GM12878 (cell line): Measurements from ENCODE around the gene RMP24.

Source experiments
- ATAC-seq: fragments of 200-7000 bp; cut with Tn5 transposase; 3 replicates; pipeline ENCODE4 v1.9.1; 2020; ENCODE audit warnings: mild to moderate bottlenecking, moderate library complexity
- BruUV-seq: library from RNA; stranded (reverse); fragments of 400-500 nt; replicated peaks from 2 replicates; lab custom pipeline; 2021; lab: Mats Ljungman, UMichigan
- CTCF ChIA-PET: fragments of 300-600 bp; sonication (Branson Sonifier 250); formaldehyde crosslinking; extraction: SDS; loops from one replicate; lab custom pipeline; 2021; ENCODE audit warnings: inconsistent platforms; lab: Yijun Ruan, JAX
- POLR2A ChIA-PET: fragments of 350-600 bp; formaldehyde crosslinking; extraction: SDS; loops from one replicate; lab custom pipeline; 2021; ENCODE audit warnings: inconsistent platforms; lab: Charles Lee
- RAD21 ChIA-PET: fragments of 300-600 bp; sonication (Branson Sonifier 250); formaldehyde crosslinking; loops from one replicate; lab custom pipeline; 2023; ENCODE audit warnings: antibody characterized with exemption; ENCODE audit not compliant: unreplicated experiment; lab: Charles Lee
- SMC1A ChIA-PET: fragments of 300-600 bp; sonication (Branson Sonifier 250); formaldehyde crosslinking; loops from one replicate; lab custom pipeline; 2023; ENCODE audit not compliant: unreplicated experiment, uncharacterized antibody; lab: Charles Lee
- DNase-seq: peaks from one replicate; pipeline ENCODE4 v3.0.0-alpha.2; 2011; ENCODE audit warnings: low read depth, low spot score
- FAIRE-seq: peaks from 3 replicates; lab custom pipeline; 2011; peaks lifted over from hg19 to GRCh38; lab: Jason Lieb, UNC
- H2AFZ ChIP-seq: 2 replicates; pipeline ENCODE4 v1.6.0; 2011; ENCODE audit warnings: low read depth, low read length, control low read depth; ENCODE audit not compliant: control insufficient read depth
- H3K27ac ChIP-seq: 2 replicates; pipeline ENCODE4 v1.5.1; 2011; ENCODE audit warnings: control low read depth; ENCODE audit not compliant: control insufficient read depth, insufficient read depth
- H3K27me3 ChIP-seq, 2 experiments: replicated peaks in 1 of 2; 2 replicates each; pipeline versions ENCODE4 v1.6.0 to v1.6.1; 2011; ENCODE audit warnings: low read length in 1 of 2; ENCODE audit not compliant: control insufficient read depth in 2 of 2, insufficient read depth in 2 of 2
- H3K36me3 ChIP-seq, 2 experiments: 2 replicates each; pipeline ENCODE4 v1.5.1; 2011; ENCODE audit warnings: low read length in 1 of 2; ENCODE audit not compliant: control insufficient read depth in 2 of 2, insufficient read depth in 2 of 2
- H3K4me1 ChIP-seq: 2 replicates; pipeline ENCODE4 v1.6.1; 2011; ENCODE audit warnings: mild to moderate bottlenecking, low read length, moderate library complexity, mixed read lengths; ENCODE audit not compliant: control insufficient read depth, insufficient read depth
- H3K4me2 ChIP-seq: 2 replicates; pipeline ENCODE4 v1.6.0; 2011; ENCODE audit warnings: control low read depth; ENCODE audit not compliant: control insufficient read depth, insufficient read depth
- H3K4me3 ChIP-seq: fragments of 200-600 bp; sonication (generic); 2 replicates; pipeline ENCODE4 v1.5.1; 2016
- H3K79me2 ChIP-seq: 2 replicates; pipeline ENCODE4 v1.6.0; 2011; ENCODE audit warnings: low read length; ENCODE audit not compliant: control insufficient read depth, insufficient read depth
- H3K9ac ChIP-seq: 2 replicates; pipeline ENCODE4 v1.8.0; 2011; ENCODE audit warnings: low read length, control low read depth, mixed read lengths; ENCODE audit not compliant: control insufficient read depth, insufficient read depth
- H3K9me3 ChIP-seq: replicated peaks from 3 replicates; pipeline ENCODE4 v1.5.1; 2011; ENCODE audit warnings: mild to moderate bottlenecking, low read length; ENCODE audit not compliant: control insufficient read depth, insufficient read depth
- H4K20me1 ChIP-seq: 2 replicates; pipeline ENCODE4 v1.6.0; 2011; ENCODE audit not compliant: control insufficient read depth, insufficient read depth
- BMI1 ChIP-seq: fragments of 450-650 bp; IDR thresholded peaks from 2 replicates; pipeline ENCODE4 v1.6.1; 2016; ENCODE audit warnings: mild to moderate bottlenecking, moderate library complexity, borderline replicate concordance
- CHD1 ChIP-seq: IDR thresholded peaks from 2 replicates; pipeline ENCODE4 v1.6.1; 2012; ENCODE audit warnings: low read depth, low read length, improper control_type of control experiment
- ELK1 ChIP-seq: IDR thresholded peaks from 2 replicates; pipeline ENCODE4 v1.6.1; 2012; ENCODE audit warnings: low read depth, low read length, improper control_type of control experiment
- FOS ChIP-seq: IDR thresholded peaks from 3 replicates; pipeline ENCODE4 v1.6.1; 2011; ENCODE audit warnings: borderline replicate concordance; ENCODE audit not compliant: insufficient read length; ENCODE audit errors: extremely low read depth
- HDAC2 ChIP-seq: fragments of 200-600 bp; sonication (generic); IDR thresholded peaks from 2 replicates; pipeline ENCODE4 v1.6.1; 2017
- IRF3 ChIP-seq: fragments of 450-650 bp; IDR thresholded peaks from 2 replicates; pipeline ENCODE4 v1.6.1; 2014; ENCODE audit warnings: mild to moderate bottlenecking
- IRF4 ChIP-seq: IDR thresholded peaks from 2 replicates; pipeline ENCODE4 v1.6.1; 2011; ENCODE audit warnings: low read depth, low read length
- MEF2A ChIP-seq: IDR thresholded peaks from 2 replicates; pipeline ENCODE4 v1.6.1; 2011; ENCODE audit warnings: low read depth, mild to moderate bottlenecking, low read length, moderate library complexity; ENCODE audit not compliant: insufficient read depth
- PML ChIP-seq: IDR thresholded peaks from 2 replicates; pipeline ENCODE4 v1.6.1; 2012; ENCODE audit warnings: low read length, inconsistent platforms
- POLR2AphosphoS5 ChIP-seq: IDR thresholded peaks from 2 replicates; pipeline ENCODE4 v1.6.1; 2011; ENCODE audit warnings: mild to moderate bottlenecking, low read length, inconsistent platforms
- RCOR1 ChIP-seq: conservative IDR thresholded peaks from 2 replicates; pipeline ENCODE4 v1.6.1; 2012; ENCODE audit warnings: low read depth, low read length, improper control_type of control experiment
- STAT3 ChIP-seq: IDR thresholded peaks from 2 replicates; pipeline ENCODE4 v1.6.1; 2011; ENCODE audit warnings: low read depth, low read length, improper control_type of control experiment
- SUPT20H ChIP-seq: IDR thresholded peaks from 2 replicates; pipeline ENCODE4 v1.6.1; 2011; ENCODE audit warnings: low read depth, mild to moderate bottlenecking, low read length, moderate library complexity, borderline replicate concordance; ENCODE audit not compliant: control insufficient read depth
- TAF1 ChIP-seq: IDR thresholded peaks from 2 replicates; pipeline ENCODE4 v1.6.1; 2011; ENCODE audit warnings: mild to moderate bottlenecking, low read depth, low read length, borderline replicate concordance
- USF1 ChIP-seq: IDR thresholded peaks from 2 replicates; pipeline ENCODE4 v1.6.1; 2011; ENCODE audit warnings: borderline replicate concordance, low read depth, mild to moderate bottlenecking, moderate library complexity, mixed read lengths, low read length; ENCODE audit not compliant: insufficient read depth; ENCODE audit errors: extremely low read length
- ZBTB11 ChIP-seq: fragments of 450-650 bp; formaldehyde crosslinking; IDR thresholded peaks from 2 replicates; pipeline ENCODE4 v1.5.0; 2022; ENCODE audit warnings: mild to moderate bottlenecking, missing genetic modification characterization
- WGBS: methylation state at CpG from one replicate; pipeline ENCODE4 v1.1.6; 2016; ENCODE audit warnings: low lambda C conversion rate; ENCODE audit not compliant: insufficient replicate concordance, insufficient coverage; ENCODE audit errors: missing lambda C conversion rate; 5-methylcytosine and 5-hydroxymethylcytosine counted together
- in situ Hi-C: fragments of 300-500 bp; cut with MboI; formaldehyde crosslinking; loops from 9 replicates; pipeline ENCODE4 v1.14.3; 2018; ENCODE audit warnings: mixed read lengths
- intact Hi-C: fragments of 100-400 bp; cut with micrococcal nuclease; formaldehyde crosslinking; loops from one replicate; pipeline ENCODE4 v1.14.2; 2022; ENCODE audit not compliant: unreplicated experiment

The RMP24 gene

GRCh38 chr18:35972197-35973000, at the start of gene RMP24:
TSS of gene RMP24 (plus strand) at chr18:35972679.
- no peaks in the 10 kb centered on the region for H3K9me3 ChIP-seq
- WGBS, result 2% methylated on average over 59 of the region's 73 CpGs
- TF ChIP-seq SUPT20H (no peak), IRF3 (no peak), BMI1 (no peak), IRF4 (0 out of 2 replicates have a peak, but pooled peaks have one; percentile 41), RCOR1 (no peak), TAF1 (peak; percentile 87; the same call in 1 of the 2 replicates), POLR2AphosphoS5 (peak; percentile 84), STAT3 (no peak), ZBTB11 (CRISPR knock-in tag) (peak; percentile 93), PML (peak; percentile 73; the same call in 1 of the 2 replicates), USF1 (no peak), HDAC2 (no peak), FOS (no peak), CHD1 (no peak; the same call in 1 of the 2 replicates), ELK1 (peak; percentile 94), MEF2A (peak; percentile 48; the same call in 1 of the 2 replicates)

More at GRCh38 chr18:35972197-35973000, at the start of gene RMP24:
- FAIRE-seq (no peak), ATAC-seq (peak; percentile 95), DNase-seq (peak; percentile 84)
- no TSS peak for BruUV-seq
- SMC1A ChIA-PET, result interaction anchor here (1.0 to 1.4 kb wide), 3 partner anchors 13 to 94 kb away, joined by 3 to 5 read pairs (median 4); no protein-coding TSS in a partner anchor
- H3K4me1 ChIP-seq, result peaks cover 21% of the 10 kb centered on the region
- peaks cover 23% of the 10 kb centered on the region for H3K79me2 ChIP-seq
- peak within 1 kb of the TSS; percentile 94 for H3K4me3 ChIP-seq
- CTCF ChIA-PET, result interaction anchor here (1.1 to 1.8 kb wide), 5 partner anchors 22 to 314 kb away, joined by 3 to 7 read pairs (median 4); no protein-coding TSS in a partner anchor
- peak within 1 kb of the TSS; percentile 83 for H3K9ac ChIP-seq
- intact Hi-C loops, result loop anchor here (5.0 kb wide), 3 partner anchors 95 to 475 kb away; partner anchors contain the start of genes INO80C and RPRD1A
- no peaks in the 10 kb centered on the region for H3K27me3 ChIP-seq
- peak within 1 kb of the TSS; percentile 92 for H2AFZ ChIP-seq
- H3K27ac ChIP-seq, result peak within 1 kb of the TSS; percentile 69
- in situ Hi-C loops, result loop anchor here (10.0 kb wide), 1 partner anchor 388 kb away; the partner anchor contains the start of gene GALNT1
- peaks cover 0 to 15% of the 10 kb centered on the region in 2 experiments; a peak in 1 of 4 replicates for H3K36me3 ChIP-seq
- RAD21 ChIA-PET, result interaction anchor here (0.6 to 2.4 kb wide), 12 partner anchors 11 to 1538 kb away, joined by 3 to 7 read pairs (median 4); no protein-coding TSS in a partner anchor
- POLR2A ChIA-PET, result interaction anchor here (0.6 to 1.4 kb wide), 5 partner anchors 93 to 657 kb away, joined by 3 to 6 read pairs (median 3); partner anchors contain the start of gene SLC39A6
- H4K20me1 ChIP-seq, result no peaks in the 10 kb centered on the region
- H3K4me2 ChIP-seq, result peak within 1 kb of the TSS; percentile 92
